HCT116 (cell line): ENCODE measurements around the gene SCGB1A1.

Source experiments
- ATF3 ChIP-seq: IDR thresholded peaks from 2 replicates; pipeline ENCODE4 v1.6.1; 2012
- CTCF ChIP-seq, 3 experiments: fragments of 200-600 bp in 1 of 3; sonication (generic) in 1 of 3; IDR thresholded peaks in 2 of 3; conservative IDR thresholded peaks in 1 of 3; 2 replicates each; pipeline ENCODE4 v1.5.1; 2012 to 2017; ENCODE audit warnings: low read depth in 2 of 3, low read length in 2 of 3, antibody characterized with exemption in 1 of 3, borderline replicate concordance in 1 of 3, control low read depth in 1 of 3, mild to moderate bottlenecking in 1 of 3, mixed read lengths in 1 of 3, mixed run types in 1 of 3, moderate library complexity in 1 of 3; ENCODE audit not compliant: insufficient read depth in 1 of 3
- EZH2 ChIP-seq: fragments of 200-600 bp; sonication (generic); IDR thresholded peaks from 2 replicates; pipeline ENCODE4 v1.6.1; 2017; ENCODE audit warnings: antibody characterized with exemption, mixed run types
- EZH2phosphoT487 ChIP-seq: fragments of 200-600 bp; IDR thresholded peaks from 2 replicates; pipeline ENCODE4 v1.6.1; 2018; ENCODE audit warnings: antibody characterized with exemption, borderline replicate concordance
- JUND ChIP-seq: IDR thresholded peaks from 2 replicates; pipeline ENCODE4 v1.6.1; 2012
- MAX ChIP-seq: IDR thresholded peaks from 2 replicates; pipeline ENCODE4 v1.6.1; 2012
- POLR2A ChIP-seq: IDR thresholded peaks from 2 replicates; pipeline ENCODE4 v1.7.0; 2011; ENCODE audit warnings: borderline replicate concordance; ENCODE audit not compliant: insufficient read depth, insufficient read length; ENCODE audit errors: extremely low read depth
- POLR2AphosphoS5 ChIP-seq: IDR thresholded peaks from 2 replicates; pipeline ENCODE4 v1.6.1; 2011; ENCODE audit warnings: mild to moderate bottlenecking, low read depth, low read length, moderate library complexity
- REST ChIP-seq: IDR thresholded peaks from 2 replicates; pipeline ENCODE4 v1.6.1; 2012; ENCODE audit warnings: low read depth
- SIN3A ChIP-seq: IDR thresholded peaks from 2 replicates; pipeline ENCODE4 v1.6.1; 2012; ENCODE audit warnings: low read depth
- SP1 ChIP-seq: IDR thresholded peaks from 2 replicates; pipeline ENCODE4 v1.6.1; 2012; ENCODE audit warnings: low read depth
- TCF7L2 ChIP-seq: IDR thresholded peaks from 2 replicates; pipeline ENCODE4 v1.7.0; 2011; ENCODE audit warnings: borderline replicate concordance, inconsistent platforms; ENCODE audit not compliant: insufficient read depth, insufficient read length; ENCODE audit errors: extremely low read depth
- YY1 ChIP-seq: IDR thresholded peaks from 2 replicates; pipeline ENCODE4 v1.6.1; 2011; ENCODE audit warnings: low read length, low read depth, moderate library complexity, mild to moderate bottlenecking; ENCODE audit not compliant: insufficient replicate concordance; ENCODE audit errors: extremely low read depth
- ZNF274 ChIP-seq: fragments of 200-500 bp; sonication (Bioruptor generic); IDR thresholded peaks from 2 replicates; pipeline ENCODE4 v1.6.1; 2014; ENCODE audit warnings: mild to moderate bottlenecking, low read depth, low read length, inconsistent platforms

GRCh38 chr11:62420882-62421281, 2.0 kb downstream of the SCGB1A1 start:
- TF ChIP-seq YY1, result no peak
- no peak for TF ChIP-seq REST
- TF ChIP-seq EZH2, result no peak
- TF ChIP-seq CTCF (IDR thresholded peaks at IDR 0.05 in 2 of 3, conservative IDR thresholded peaks at IDR 0.05 in 1 of 3; ENCODE audit: borderline replicate concordance in 1 of 3, insufficient read depth in 1 of 3, low read depth in 2 of 3, low read length in 2 of 3), result no peak
- no peak for TF ChIP-seq JUND
- TF ChIP-seq POLR2AphosphoS5, result no peak
- TF ChIP-seq ATF3, result no peak
- no peak for TF ChIP-seq EZH2phosphoT487
- TF ChIP-seq TCF7L2, result no peak
- TF ChIP-seq SIN3A, result no peak
- TF ChIP-seq SP1, result no peak
- TF ChIP-seq POLR2A, result no peak
- no peak for TF ChIP-seq ZNF274
- no peak for TF ChIP-seq MAX
